GM12878 (cell line): ENCODE data around the gene TIMM17B.

Experiments used
- BRCA1 ChIP-seq: IDR thresholded peaks from 2 replicates; pipeline ENCODE4 v1.6.1; 2011; ENCODE audit warnings: low read depth, low read length, improper control_type of control experiment
- CTCF ChIP-seq, 3 experiments: IDR thresholded peaks in 2 of 3; conservative IDR thresholded peaks in 1 of 3; 2 replicates each; pipeline ENCODE4 v1.5.1; 2011; ENCODE audit warnings: low read depth in 3 of 3, low read length in 3 of 3, mild to moderate bottlenecking in 3 of 3, control low read depth in 2 of 3, moderate library complexity in 2 of 3, inconsistent platforms in 1 of 3, mixed read lengths in 1 of 3; ENCODE audit not compliant: control insufficient read depth in 2 of 3, insufficient read depth in 1 of 3; ENCODE audit errors: extremely low read depth in 1 of 3
- EGR1 ChIP-seq, 2 experiments: IDR thresholded peaks; 1 replicate in 1 of 2; 2 replicates in 1 of 2; pipeline ENCODE4 v1.6.1; 2011 to 2012; ENCODE audit warnings: low read depth in 2 of 2, low read length in 2 of 2, borderline replicate concordance in 1 of 2, mild to moderate bottlenecking in 1 of 2, moderate library complexity in 1 of 2
- FOXM1 ChIP-seq: IDR thresholded peaks from 2 replicates; pipeline ENCODE4 v1.6.1; 2012; ENCODE audit warnings: low read depth, mild to moderate bottlenecking, inconsistent platforms, low read length, moderate library complexity
- JUNB ChIP-seq: IDR thresholded peaks from 2 replicates; pipeline ENCODE4 v1.6.1; 2016; ENCODE audit warnings: antibody characterized with exemption, mild to moderate bottlenecking
- NFYB ChIP-seq: IDR thresholded peaks from 2 replicates; pipeline ENCODE4 v1.6.1; 2011; ENCODE audit warnings: low read depth, mild to moderate bottlenecking, low read length, improper control_type of control experiment, moderate library complexity; ENCODE audit not compliant: insufficient read depth
- POU2F2 ChIP-seq: IDR thresholded peaks from 3 replicates; pipeline ENCODE4 v1.6.1; 2011; ENCODE audit warnings: low read depth, mild to moderate bottlenecking, low read length, borderline replicate concordance
- REST ChIP-seq: IDR thresholded peaks from 2 replicates; pipeline ENCODE4 v1.6.1; 2012; ENCODE audit warnings: mild to moderate bottlenecking, low read depth, low read length
- SKIL ChIP-seq: fragments of 450-650 bp; IDR thresholded peaks from 2 replicates; pipeline ENCODE4 v1.6.1; 2017; ENCODE audit warnings: mild to moderate bottlenecking, low read depth, inconsistent platforms; ENCODE audit not compliant: poor library complexity, severe bottlenecking
- SRF ChIP-seq, 2 experiments: IDR thresholded peaks; 2 replicates each; pipeline ENCODE4 v1.6.1; 2011; ENCODE audit warnings: low read depth in 2 of 2, low read length in 2 of 2, mild to moderate bottlenecking in 1 of 2, moderate library complexity in 1 of 2
- TF ChIP-seq, protein P1 (sequence below): IDR thresholded peaks from 2 replicates; pipeline ENCODE4 v1.6.1; 2011; ENCODE audit warnings: mild to moderate bottlenecking, low read depth, low read length, moderate library complexity; ENCODE audit not compliant: insufficient replicate concordance

GRCh38 chrX:48937054-48937907 lies 39.7 kb upstream of the TIMM17B start:
- TF ChIP-seq CTCF (IDR thresholded peaks at IDR 0.05 in 2 of 3, conservative IDR thresholded peaks at IDR 0.05 in 1 of 3; ENCODE audit: control insufficient read depth in 2 of 3, extremely low read depth in 1 of 3, insufficient read depth in 1 of 3, low read depth in 3 of 3, low read length in 3 of 3) (peak; percentile 41 to 57 (median 56); a peak in 5 of 6 replicates), REST (peak; percentile 9; the same call in 1 of the 2 replicates), JUNB (no peak), BRCA1 (no peak), FOXM1 (peak; percentile 86), EGR1 (IDR thresholded peaks at IDR 0.05; ENCODE audit: borderline replicate concordance in 1 of 2, low read depth in 2 of 2, low read length in 2 of 2) (peak in 1 of 2 experiments; percentile 63; a peak in 2 of 3 replicates), SRF (IDR thresholded peaks at IDR 0.05; ENCODE audit: low read depth in 2 of 2, low read length in 2 of 2) (no peak), NFYB (no peak), SKIL (peak; percentile 85), POU2F2 (peak; percentile 84)
- TF ChIP-seq, protein P1, sequence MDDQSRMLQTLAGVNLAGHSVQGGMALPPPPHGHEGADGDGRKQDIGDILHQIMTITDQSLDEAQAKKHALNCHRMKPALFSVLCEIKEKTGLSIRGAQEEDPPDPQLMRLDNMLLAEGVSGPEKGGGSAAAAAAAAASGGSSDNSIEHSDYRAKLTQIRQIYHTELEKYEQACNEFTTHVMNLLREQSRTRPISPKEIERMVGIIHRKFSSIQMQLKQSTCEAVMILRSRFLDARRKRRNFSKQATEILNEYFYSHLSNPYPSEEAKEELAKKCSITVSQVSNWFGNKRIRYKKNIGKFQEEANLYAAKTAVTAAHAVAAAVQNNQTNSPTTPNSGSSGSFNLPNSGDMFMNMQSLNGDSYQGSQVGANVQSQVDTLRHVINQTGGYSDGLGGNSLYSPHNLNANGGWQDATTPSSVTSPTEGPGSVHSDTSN: no peak
